BE2C (cell line): Measurements from ENCODE around the gene CD80.

Experiments used
- DNase-seq: peaks from one replicate; pipeline ENCODE4 v3.0.0-alpha.2; 2020
- H3K27me3 ChIP-seq: fragments of 250-450 bp; sonication (Bioruptor Pico); 2 replicates; pipeline ENCODE4 v1.5.1; 2020; ENCODE audit warnings: mild to moderate bottlenecking
- H3K36me3 ChIP-seq: fragments of 250-450 bp; sonication (Bioruptor Pico); 2 replicates; pipeline ENCODE4 v1.5.1; 2020; ENCODE audit warnings: mild to moderate bottlenecking
- H3K4me1 ChIP-seq: fragments of 250-450 bp; sonication (Bioruptor Pico); 2 replicates; pipeline ENCODE4 v1.5.1; 2020
- H3K4me3 ChIP-seq: 2 replicates; pipeline ENCODE4 v1.5.1; 2011; ENCODE audit warnings: low read depth, low read length
- H3K9me3 ChIP-seq: fragments of 250-450 bp; sonication (Bioruptor Pico); 2 replicates; pipeline ENCODE4 v1.5.1; 2020
- CTCF ChIP-seq: IDR thresholded peaks from 2 replicates; pipeline ENCODE4 v1.5.1; 2012; ENCODE audit warnings: mild to moderate bottlenecking, low read depth, low read length

The CD80 gene

DNA sequence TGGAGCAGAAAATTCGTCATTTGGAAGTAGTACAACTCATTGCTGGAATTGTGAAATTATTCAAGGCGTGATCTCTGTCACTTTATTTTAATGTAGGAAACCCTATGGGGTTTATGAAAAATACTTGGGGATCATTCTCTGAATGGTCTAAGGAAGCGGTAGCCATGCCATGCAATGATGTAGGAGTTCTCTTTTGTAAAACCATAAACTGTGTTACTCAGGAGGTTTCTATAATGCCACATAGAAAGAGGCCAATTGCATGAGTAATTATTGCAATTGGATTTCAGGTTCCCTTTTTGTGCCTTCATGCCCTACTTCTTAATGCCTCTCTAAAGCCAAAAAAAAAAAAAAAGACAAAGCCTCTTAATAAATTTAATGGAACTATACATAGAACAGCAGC lies 66.6 kb downstream of the CD80 start:
- Histone ChIP-seq H3K9me3 (no peaks in the 10 kb centered on the region), H3K27me3 (no peaks in the 10 kb centered on the region), H3K4me3 (no peak overlapping the region), H3K36me3 (peaks cover 14% of the 10 kb centered on the region; the same call in 1 of the 2 replicates), H3K4me1 (no peaks in the 10 kb centered on the region)
- DNase-seq = no peak
- no peak for TF ChIP-seq CTCF

- H3K4me1 ChIP-seq = no peaks in the 10 kb centered on the region
- no peak for DNase-seq
- no peak overlapping the region for H3K4me3 ChIP-seq
- no peak for TF ChIP-seq CTCF
- no peaks in the 10 kb centered on the region for H3K9me3 ChIP-seq
- H3K36me3 ChIP-seq = peaks cover 14% of the 10 kb centered on the region; the same call in 1 of the 2 replicates
- no peaks in the 10 kb centered on the region for H3K27me3 ChIP-seq
These were observed 67.3 kb downstream of the CD80 start for GRCh38 chr3:119492128-119492527.

DNA sequence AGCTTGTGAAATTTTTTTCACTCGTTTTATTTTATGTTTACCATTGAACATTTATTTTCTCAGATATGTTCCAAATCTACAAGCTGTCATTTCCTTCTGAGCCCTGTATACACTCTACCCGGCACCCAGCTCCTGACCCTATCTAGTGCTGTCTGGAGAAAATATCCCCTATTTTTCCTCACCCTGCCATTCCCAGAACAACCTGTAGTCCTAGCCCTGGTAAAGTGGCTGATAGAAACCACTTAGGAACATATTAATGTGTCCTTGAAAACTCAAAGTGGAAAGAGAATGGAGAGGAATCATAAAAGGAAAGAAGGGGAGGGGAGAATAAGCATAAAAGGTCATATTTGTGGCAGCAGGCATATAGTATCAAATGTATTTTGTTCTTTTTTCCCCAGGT lies 69.3 kb downstream of the CD80 start:
- TF ChIP-seq CTCF = no peak; the same call in 1 of the 2 replicates
- Histone ChIP-seq H3K9me3 (no peaks in the 10 kb centered on the region), H3K36me3 (peaks cover 32% of the 10 kb centered on the region), H3K4me3 (no peak overlapping the region), H3K27me3 (no peaks in the 10 kb centered on the region), H3K4me1 (no peaks in the 10 kb centered on the region)
- DNase-seq = no peak

DNA sequence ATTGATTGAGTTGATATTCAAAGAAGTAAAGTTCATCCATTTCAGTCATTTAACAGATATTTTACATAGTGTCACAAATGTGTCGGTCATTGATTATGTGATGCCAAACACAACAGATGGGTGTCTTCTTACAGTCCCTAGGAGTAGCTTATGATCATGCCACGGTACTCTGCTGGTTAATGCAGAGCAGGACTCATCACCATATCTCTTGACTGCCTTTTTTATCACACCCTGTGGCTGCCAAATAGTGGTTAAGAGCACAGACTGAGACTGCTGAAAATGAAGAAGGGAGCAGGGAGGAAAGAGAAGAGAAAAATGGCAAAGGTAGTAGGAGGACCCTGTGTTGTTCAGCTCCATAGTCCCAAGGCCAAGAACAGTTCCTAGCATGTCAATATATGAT lies 73.9 kb downstream of the CD80 start:
- TF ChIP-seq CTCF = no peak
- Histone ChIP-seq H3K4me1 (no peaks in the 10 kb centered on the region), H3K9me3 (no peaks in the 10 kb centered on the region), H3K36me3 (peaks cover 25% of the 10 kb centered on the region), H3K4me3 (no peak overlapping the region), H3K27me3 (no peaks in the 10 kb centered on the region)
- no peak for DNase-seq

DNA sequence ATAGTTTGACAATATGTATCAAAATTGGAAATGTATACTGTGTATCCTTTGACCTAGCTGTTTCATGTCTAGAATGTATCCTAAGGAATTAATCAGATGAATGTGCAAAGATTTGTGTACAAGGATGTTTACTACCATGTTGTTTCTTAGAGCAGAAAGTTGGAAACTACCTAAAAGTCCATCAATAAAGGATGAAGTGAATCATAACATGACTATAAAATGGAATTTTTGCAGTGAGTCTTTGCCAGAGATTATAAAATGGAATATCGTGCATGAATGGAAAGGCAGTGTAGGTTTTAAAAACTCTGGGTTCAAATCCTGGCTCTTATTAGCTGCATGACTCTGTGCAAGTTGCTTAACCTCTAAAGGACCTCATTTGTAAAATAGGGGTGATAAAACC lies 76.3 kb downstream of the CD80 start:
- Histone ChIP-seq H3K4me3 (no peak overlapping the region), H3K27me3 (no peaks in the 10 kb centered on the region), H3K36me3 (peaks cover 31% of the 10 kb centered on the region), H3K9me3 (no peaks in the 10 kb centered on the region), H3K4me1 (no peaks in the 10 kb centered on the region)
- TF ChIP-seq CTCF = no peak
- no peak for DNase-seq

GRCh38 chr3:119481079-119481478 lies 78.3 kb downstream of the CD80 start:
- peaks cover 25% of the 10 kb centered on the region for H3K36me3 ChIP-seq
- TF ChIP-seq CTCF = no peak
- no peaks in the 10 kb centered on the region for H3K9me3 ChIP-seq
- no peak overlapping the region for H3K4me3 ChIP-seq
- no peaks in the 10 kb centered on the region for H3K4me1 ChIP-seq
- no peaks in the 10 kb centered on the region for H3K27me3 ChIP-seq
- no peak for DNase-seq
